ENCODE data around the gene NCAPG2.

Gene NCAPG2

GRCh38 chr7:158623241-158623640, 81.4 kb downstream of the NCAPG2 start:
- FAIRE-seq: no peak

- peak; percentile 76 for FAIRE-seq
Observed at GRCh38 chr7:158620839-158621441, 83.7 kb downstream of the NCAPG2 start.

- no peak for FAIRE-seq
Observed at GRCh38 chr7:158620418-158620817, 84.2 kb downstream of the NCAPG2 start.

- no peak for FAIRE-seq
Observed at GRCh38 chr7:158618745-158619140, 85.9 kb downstream of the NCAPG2 start.

- FAIRE-seq: no peak
Observed at GRCh38 chr7:158617737-158618128, 86.9 kb downstream of the NCAPG2 start.

GRCh38 chr7:158616050-158616449, 88.6 kb downstream of the NCAPG2 start:
- FAIRE-seq: no peak

- FAIRE-seq: no peak
Observed at GRCh38 chr7:158614700-158615099, 89.9 kb downstream of the NCAPG2 start.

GRCh38 chr7:158613481-158613880, 91.1 kb downstream of the NCAPG2 start:
- FAIRE-seq: no peak

- no peak for FAIRE-seq
Observed at GRCh38 chr7:158612546-158612945, 92.1 kb downstream of the NCAPG2 start.

- no peak for FAIRE-seq
Observed at GRCh38 chr7:158611541-158611940, 93.1 kb downstream of the NCAPG2 start.

- FAIRE-seq: no peak
Observed at GRCh38 chr7:158609313-158609974, 95.2 kb downstream of the NCAPG2 start.

- no peak for FAIRE-seq
Observed at GRCh38 chr7:158607563-158607962, 97.0 kb downstream of the NCAPG2 start.

- no peak for FAIRE-seq
Observed at GRCh38 chr7:158606671-158607424, 97.8 kb downstream of the NCAPG2 start.

- FAIRE-seq: no peak
Observed at GRCh38 chr7:158606129-158606528, 98.5 kb downstream of the NCAPG2 start.

GRCh38 chr7:158603773-158604755, 100.5 kb downstream of the NCAPG2 start:
- no peak for FAIRE-seq

- FAIRE-seq: no peak
Observed at GRCh38 chr7:158602905-158603772, 101.5 kb downstream of the NCAPG2 start.

- no peak for FAIRE-seq
Observed at GRCh38 chr7:158602041-158602440, 102.6 kb downstream of the NCAPG2 start.

- FAIRE-seq: no peak
Observed at GRCh38 chr7:158601090-158601489, 103.5 kb downstream of the NCAPG2 start.

- FAIRE-seq: no peak
Observed at GRCh38 chr7:158596745-158597144, 107.9 kb downstream of the NCAPG2 start.

- FAIRE-seq: no peak
Observed at GRCh38 chr7:158596309-158596708, 108.3 kb downstream of the NCAPG2 start.

GRCh38 chr7:158595068-158595467, 109.5 kb downstream of the NCAPG2 start:
- no peak for FAIRE-seq

GRCh38 chr7:158592541-158592940, 112.1 kb downstream of the NCAPG2 start:
- FAIRE-seq: no peak
